Ascending aorta (tissue), 2 donors: ENCODE data around the gene MYO3B. TPM values are rescaled to one million over a fixed set of nuclear protein-coding genes. Genes with fewer than 3 reads are reported as not detected.

Experiments
- DNase-seq, 2 donors: peaks; one replicate each; pipeline ENCODE4 v3.0.0-alpha.2; 2019; ENCODE audit warnings: low spot score in 2 of 2
- H3K27ac ChIP-seq, 2 donors: fragments of 200-600 bp; sonication (generic); one replicate each; pipeline ENCODE4 v1.5.1; 2016 to 2017; ENCODE audit warnings: mild to moderate bottlenecking in 1 of 2
- H3K27me3 ChIP-seq: fragments of 200-600 bp; sonication (generic); one replicate; pipeline ENCODE4 v1.5.1; 2017
- H3K36me3 ChIP-seq, 2 donors: fragments of 200-600 bp; sonication (generic); one replicate each; pipeline ENCODE4 v1.5.1; 2016
- H3K4me1 ChIP-seq, 2 donors: fragments of 200-600 bp; sonication (generic); one replicate each; pipeline ENCODE4 v1.5.1; 2016 to 2017; ENCODE audit warnings: mild to moderate bottlenecking in 1 of 2
- H3K4me3 ChIP-seq, 2 donors: fragments of 200-600 bp; sonication (generic); one replicate each; pipeline ENCODE4 v1.5.1; 2016 to 2017; ENCODE audit warnings: mild to moderate bottlenecking in 1 of 2
- H3K9me3 ChIP-seq, 2 donors: fragments of 200-600 bp; sonication (generic); one replicate each; pipeline ENCODE4 v1.5.1; 2016
- CTCF ChIP-seq, 3 experiments: fragments of 200-600 bp in 2 of 3; fragments of 450-650 bp in 1 of 3; sonication (generic) in 2 of 3; IDR thresholded peaks; one replicate each; pipeline ENCODE4 v1.5.1; 2016 to 2019; ENCODE audit warnings: antibody characterized with exemption in 3 of 3, mild to moderate bottlenecking in 1 of 3, moderate library complexity in 1 of 3
- intact Hi-C: fragments of 100-400 bp; cut with DNase I; formaldehyde crosslinking; loops from one replicate; pipeline ENCODE4 v1.15.1; 2023
- total RNA-seq: library from RNA; depleted of rRNA; stranded (reverse); fragments of >200 nt; gene quantifications from one replicate; pipeline ENCODE4 v1.1.0, GENCODE V29; 2016

MYO3B gene
- total RNA-seq, 1 donor from 2014 or later = not detected

GRCh38 chr2:170339750-170340692 is 162.1 kb downstream of the MYO3B start:
- no peaks in the 10 kb centered on the region for H3K9me3 ChIP-seq
- H3K4me1 ChIP-seq = no peaks in the 10 kb centered on the region
- no peak for TF ChIP-seq CTCF (IDR thresholded peaks at IDR 0.05)
- intact Hi-C loops = no loop called here
- DNase-seq = no peak
- no peaks in the 10 kb centered on the region for H3K36me3 ChIP-seq
- H3K4me3 ChIP-seq = no peak overlapping the region
- H3K27ac ChIP-seq = no peak overlapping the region
- H3K27me3 ChIP-seq = no peaks in the 10 kb centered on the region

GRCh38 chr2:170340693-170341068 is 162.7 kb downstream of the MYO3B start:
- Histone ChIP-seq H3K36me3 (no peaks in the 10 kb centered on the region), H3K27ac (no peak overlapping the region), H3K27me3 (no peaks in the 10 kb centered on the region), H3K9me3 (no peaks in the 10 kb centered on the region), H3K4me3 (no peak overlapping the region), H3K4me1 (no peaks in the 10 kb centered on the region)
- intact Hi-C loops = no loop called here
- DNase-seq = no peak
- TF ChIP-seq CTCF (IDR thresholded peaks at IDR 0.05) = no peak

- no peak for DNase-seq
- Histone ChIP-seq H3K9me3 (no peaks in the 10 kb centered on the region), H3K27ac (no peak overlapping the region), H3K4me1 (no peaks in the 10 kb centered on the region), H3K27me3 (no peaks in the 10 kb centered on the region), H3K4me3 (no peak overlapping the region), H3K36me3 (no peaks in the 10 kb centered on the region)
- no peak for TF ChIP-seq CTCF (IDR thresholded peaks at IDR 0.05)
- intact Hi-C loops = no loop called here
These were observed 164.0 kb downstream of the MYO3B start for GRCh38 chr2:170341684-170342623.

GRCh38 chr2:170344663-170345346 is 166.9 kb downstream of the MYO3B start:
- H3K4me3 ChIP-seq = no peak overlapping the region

More at GRCh38 chr2:170344663-170345346, 166.9 kb downstream of the MYO3B start:
- Histone ChIP-seq H3K4me1 (no peaks in the 10 kb centered on the region), H3K36me3 (no peaks in the 10 kb centered on the region), H3K9me3 (no peaks in the 10 kb centered on the region), H3K27ac (no peak overlapping the region), H3K27me3 (no peaks in the 10 kb centered on the region)
- DNase-seq = no peak
- no peak for TF ChIP-seq CTCF (IDR thresholded peaks at IDR 0.05)
- intact Hi-C loops = no loop called here
